Neural crest cell (in vitro differentiated cells): Measurements from ENCODE around the gene A4GNT. TPM values are rescaled to one million over a fixed set of nuclear protein-coding genes. Genes with fewer than 3 reads are reported as not detected.

Experiments used
- DNase-seq: peaks from one replicate; pipeline ENCODE4 v3.0.0; 2021; ENCODE audit warnings: low read depth, mixed read lengths, low spot score
- H3K27ac Mint-ChIP-seq: one replicate; pipeline ENCODE4 v1.8.0; 2021; ENCODE audit warnings: mild to moderate bottlenecking, mixed read lengths; ENCODE audit not compliant: unreplicated experiment
- H3K27me3 Mint-ChIP-seq: 2 replicates; pipeline ENCODE4 v1.8.0; 2021; ENCODE audit warnings: low read depth, mild to moderate bottlenecking, mixed read lengths
- H3K36me3 Mint-ChIP-seq: 2 replicates; pipeline ENCODE4 v1.8.0; 2021; ENCODE audit warnings: low read depth, mild to moderate bottlenecking, mixed read lengths
- H3K4me1 Mint-ChIP-seq: 2 replicates; pipeline ENCODE4 v1.8.0; 2021; ENCODE audit warnings: mixed read lengths
- H3K4me3 Mint-ChIP-seq: one replicate; pipeline ENCODE4 v1.8.0; 2021; ENCODE audit warnings: mild to moderate bottlenecking, mixed read lengths
- H3K9me3 Mint-ChIP-seq: 2 replicates; pipeline ENCODE4 v1.8.0; 2021; ENCODE audit warnings: mixed read lengths
- CTCF ChIP-seq: fragments of 200-600 bp; sonication (generic); conservative IDR thresholded peaks from 2 replicates; pipeline ENCODE4 v1.5.0; 2021; ENCODE audit warnings: antibody characterized with exemption, mild to moderate bottlenecking
- total RNA-seq: library from RNA; stranded (reverse); gene quantifications from 2 replicates; pipeline ENCODE4 v1.2.1, GENCODE V29; 2021

Gene A4GNT
- total RNA-seq, 1 donor from 2014 or later = not detected

GRCh38 chr3:138140940-138141339 is 8.8 kb upstream of the A4GNT start:
- H3K27ac Mint-ChIP-seq = no peak overlapping the region
- peaks cover 3% of the 10 kb centered on the region for H3K9me3 Mint-ChIP-seq
- no peaks in the 10 kb centered on the region for H3K27me3 Mint-ChIP-seq
- H3K4me1 Mint-ChIP-seq = peaks cover 1% of the 10 kb centered on the region
- DNase-seq = no peak
- H3K4me3 Mint-ChIP-seq = no peak overlapping the region
- TF ChIP-seq CTCF = no peak
- no peaks in the 10 kb centered on the region for H3K36me3 Mint-ChIP-seq

- no peaks in the 10 kb centered on the region for H3K36me3 Mint-ChIP-seq
- DNase-seq = no peak
- peaks cover 8% of the 10 kb centered on the region for H3K4me1 Mint-ChIP-seq
- H3K27ac Mint-ChIP-seq = no peak overlapping the region
- no peak overlapping the region for H3K4me3 Mint-ChIP-seq
- TF ChIP-seq CTCF = no peak
- peaks cover 3% of the 10 kb centered on the region for H3K9me3 Mint-ChIP-seq
- no peaks in the 10 kb centered on the region for H3K27me3 Mint-ChIP-seq
Measured at GRCh38 chr3:138139691-138140090, 7.5 kb upstream of the A4GNT start.

DNA sequence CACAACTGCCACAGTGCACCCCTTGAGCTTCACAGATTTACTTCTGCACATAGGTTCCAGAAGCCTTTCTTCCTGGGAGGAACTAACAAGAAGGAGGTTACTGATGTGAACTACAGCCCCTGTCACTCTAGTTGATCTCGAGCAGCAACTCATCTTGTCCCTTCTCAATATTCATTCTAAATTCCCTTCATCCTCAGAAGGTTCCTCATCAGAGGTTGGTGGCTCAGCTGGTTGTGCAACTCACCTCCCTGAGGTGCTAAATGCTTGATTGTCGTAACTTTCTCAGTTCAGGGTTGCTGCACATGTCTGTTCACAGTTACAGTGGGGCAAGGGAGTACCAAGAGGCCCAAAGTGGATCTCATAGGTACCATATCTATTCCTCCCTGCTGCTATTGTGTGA is 5.7 kb upstream of the A4GNT start:
- Mint-ChIP-seq H3K27ac (no peak overlapping the region), H3K9me3 (no peaks in the 10 kb centered on the region), H3K36me3 (no peaks in the 10 kb centered on the region), H3K27me3 (no peaks in the 10 kb centered on the region), H3K4me3 (no peak overlapping the region), H3K4me1 (peaks cover 8% of the 10 kb centered on the region)
- no peak for TF ChIP-seq CTCF
- no peak for DNase-seq

DNA sequence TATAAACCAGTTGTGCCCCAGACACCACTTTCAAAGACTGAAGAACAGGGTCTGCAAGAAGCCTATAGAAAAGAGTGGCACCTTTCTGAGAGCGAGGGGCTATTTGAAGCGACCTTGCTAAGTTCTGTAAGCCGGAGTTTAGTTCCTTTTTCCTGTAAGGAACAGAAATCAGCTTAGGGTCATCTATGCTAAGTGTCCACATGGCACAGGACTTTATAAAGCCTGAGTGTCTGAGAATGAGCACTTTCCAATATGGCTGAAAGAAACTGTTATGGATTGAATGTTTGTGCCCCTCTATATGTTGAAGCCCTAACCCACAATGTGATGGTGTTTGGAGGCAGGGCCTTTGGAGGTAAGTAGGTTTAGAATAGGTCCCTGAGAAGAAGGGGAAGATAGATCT is 4.0 kb upstream of the A4GNT start:
- DNase-seq = no peak
- Mint-ChIP-seq H3K27ac (no peak overlapping the region), H3K27me3 (no peaks in the 10 kb centered on the region), H3K36me3 (no peaks in the 10 kb centered on the region), H3K4me1 (peaks cover 8% of the 10 kb centered on the region), H3K9me3 (no peaks in the 10 kb centered on the region), H3K4me3 (no peak overlapping the region)
- no peak for TF ChIP-seq CTCF

DNA sequence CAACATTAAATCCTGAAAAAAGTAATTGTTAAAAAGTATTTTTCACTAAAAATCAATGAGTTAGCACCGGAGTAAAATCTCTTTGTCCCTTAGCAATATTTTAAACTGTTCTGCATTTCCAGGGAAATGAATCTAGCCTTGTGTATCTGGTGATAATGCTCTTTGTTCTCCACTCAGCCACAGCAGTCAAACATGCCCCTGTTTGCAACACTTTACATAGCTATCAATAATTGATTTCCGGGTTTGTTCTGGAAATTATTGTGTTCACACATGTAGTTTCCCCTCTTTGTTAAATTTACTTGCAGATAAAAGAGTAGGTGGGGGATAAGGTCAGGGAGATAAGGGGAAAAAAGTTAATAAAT is 3.6 kb upstream of the A4GNT start:
- no peak for TF ChIP-seq CTCF
- Mint-ChIP-seq H3K4me3 (no peak overlapping the region), H3K36me3 (no peaks in the 10 kb centered on the region), H3K27ac (no peak overlapping the region), H3K4me1 (peaks cover 8% of the 10 kb centered on the region), H3K27me3 (no peaks in the 10 kb centered on the region), H3K9me3 (no peaks in the 10 kb centered on the region)
- no peak for DNase-seq
